Ovary (tissue), 9 donors: Measurements from ENCODE around the gene MYB. TPM values are rescaled to one million over a fixed set of nuclear protein-coding genes. Genes with fewer than 3 reads are reported as not detected.

Experiments
- DNase-seq, 5 donors: peaks; one replicate each; pipeline ENCODE4 v3.0.0-alpha.2; 2019 to 2020
- H3K27ac ChIP-seq, 2 donors: fragments of 200-600 bp; one replicate each; pipeline versions ENCODE4 v1.5.1 to v1.8.0; 2019 to 2022
- H3K27me3 ChIP-seq: fragments of 200-600 bp; one replicate; pipeline ENCODE4 v1.8.0; 2022
- H3K36me3 ChIP-seq: fragments of 200-600 bp; sonication (generic); one replicate; pipeline ENCODE4 v1.5.1; 2019
- H3K4me1 ChIP-seq: one replicate; pipeline ENCODE4 v1.8.1; 2013; ENCODE audit warnings: mild to moderate bottlenecking, moderate library complexity; ENCODE audit not compliant: insufficient read depth
- H3K4me3 ChIP-seq: fragments of 200-600 bp; sonication (generic); one replicate; pipeline ENCODE4 v1.5.1; 2017
- H3K9me3 ChIP-seq, 2 donors: fragments of 200-600 bp in 1 of 2; sonication (generic) in 1 of 2; one replicate each; pipeline versions ENCODE4 v1.5.1 to v1.8.1; 2013 to 2019; ENCODE audit warnings: mild to moderate bottlenecking in 1 of 2, moderate library complexity in 1 of 2
- CTCF ChIP-seq, 3 donors: fragments of 450-650 bp in 2 of 3; fragments of 200-600 bp in 1 of 3; IDR thresholded peaks; one replicate each; pipeline versions ENCODE4 v1.5.1 to v1.8.0; 2016 to 2022; ENCODE audit warnings: antibody characterized with exemption in 3 of 3, mild to moderate bottlenecking in 1 of 3
- EP300 ChIP-seq: sonication (generic); formaldehyde crosslinking; IDR thresholded peaks from one replicate; pipeline ENCODE4 v1.6.1; 2017; ENCODE audit warnings: antibody characterized with exemption
- POLR2A ChIP-seq: fragments of 450-650 bp; IDR thresholded peaks from one replicate; pipeline ENCODE4 v1.6.1; 2017; ENCODE audit warnings: antibody characterized with exemption, mild to moderate bottlenecking, moderate library complexity
- WGBS, 3 donors: extraction: QIAGEN DNeasy Blood & Tissue Kit in 1 of 3; methylation state at CpG; one replicate each; pipeline versions ENCODE4 v1.1.5 to v1.1.7; 2013 to 2017; 5-methylcytosine and 5-hydroxymethylcytosine counted together
- intact Hi-C, 4 donors: fragments of 100-400 bp; cut with DNase I; formaldehyde crosslinking; loops; one replicate each; pipeline versions ENCODE4 v1.11.0 to v1.15.1; 2022 to 2023
- polyA plus RNA-seq, 2 donors: library from polyadenylated mRNA; stranded (reverse); fragments of 200-250 nt in 1 of 2; fragments of 350-450 nt in 1 of 2; fragmentation: Illumina TruSeq in 1 of 2; extraction: RNeasy Lipid Tissue Mini Kit (QIAGEN cat#74804) in 1 of 2; gene quantifications; one replicate each; pipeline ENCODE4 v1.2.3, GENCODE V29; 2013 to 2014
- total RNA-seq, 7 donors: library from RNA; depleted of rRNA in 2 of 7; stranded (reverse); fragments of >200 nt in 2 of 7; fragmentation: NEBNext Ultra II Directional in 3 of 7; extraction: Animal tissue kit (Norgen Biotek cat#: 25700) in 3 of 7; gene quantifications; one replicate each; pipeline versions ENCODE4 v1.1.0 to v1.2.4, GENCODE V29; 2016 to 2023
- donor health status: DM: no; HTN: no; CAD: no; lungs with moderate emphysema.
- donor health status: DM: no; HTN: no; CAD: no.
- donor health status: Bipolar disorder and iron deficiency.
- donor health status: DM: yes; HTN: yes; CAD: no.
- donor health status: DM: no; HTN: no; CAD: no.
- donor health status: DM: yes; HTN: yes; CAD: no.

Gene MYB
- total and polyA plus RNA-seq, 9 donors, result 0.07 to 7.0 (median 1.0) TPM; not detected in 2

DNA sequence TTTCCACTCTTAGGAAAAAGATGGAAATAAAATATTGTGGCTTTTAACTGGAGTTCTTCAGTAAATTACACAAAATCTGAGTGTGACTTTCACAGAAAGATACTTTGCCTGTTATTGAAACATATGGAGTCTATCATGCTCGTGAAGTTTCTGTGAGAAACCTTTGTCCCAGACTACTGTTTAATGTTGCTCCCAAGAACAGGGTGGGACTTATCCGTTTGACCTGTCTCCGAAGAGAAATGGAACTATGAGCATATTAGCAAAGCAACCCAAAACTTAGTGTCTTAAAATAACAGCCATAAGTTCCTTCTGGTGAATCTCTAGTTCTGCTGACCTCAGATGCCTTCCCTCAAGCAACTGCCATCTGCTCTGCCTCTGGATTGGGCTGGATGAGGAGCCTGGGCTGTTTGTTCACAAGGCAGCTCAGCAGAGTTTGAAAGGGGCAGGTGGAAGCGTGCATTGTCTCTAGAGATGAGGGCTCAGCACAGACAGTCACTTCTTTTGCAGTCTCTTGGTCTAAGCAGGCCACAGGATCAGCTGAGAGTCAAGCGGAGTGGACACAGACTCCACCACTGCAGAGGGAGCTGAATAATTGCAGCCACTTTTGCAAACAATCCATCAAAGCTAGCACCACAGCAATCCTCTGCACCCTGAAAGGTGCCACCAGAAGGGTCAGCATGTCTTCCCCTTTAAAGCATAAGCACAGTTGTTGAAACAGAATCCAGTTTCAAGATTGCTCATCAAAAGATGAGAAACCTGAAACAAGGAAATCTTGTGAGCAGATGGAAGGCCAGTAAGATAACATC, 52.8 kb downstream of the MYB start:
- H3K27ac ChIP-seq, result no peak overlapping the region
- H3K27me3 ChIP-seq, result no peaks in the 10 kb centered on the region
- intact Hi-C loops, result no loop called here
- H3K9me3 ChIP-seq, result peaks cover 0 to 4% of the 10 kb centered on the region in 2 donors
- no peak for TF ChIP-seq EP300
- no peak for TF ChIP-seq POLR2A
- no peak for TF ChIP-seq CTCF (IDR thresholded peaks at IDR 0.05)
- 31 to 33% (median 32%) methylated on average over 5 of the region's 5 CpGs for WGBS, 3 donors
- H3K36me3 ChIP-seq, result no peaks in the 10 kb centered on the region
- H3K4me3 ChIP-seq, result no peak overlapping the region
- no peak for DNase-seq
- H3K4me1 ChIP-seq, result no peaks in the 10 kb centered on the region

- no peak for DNase-seq
- WGBS, 3 donors, result 38 to 50% (median 44%) methylated on average over 1 of the region's 1 CpG
- H3K27me3 ChIP-seq, result no peaks in the 10 kb centered on the region
- no peaks in the 10 kb centered on the region for H3K9me3 ChIP-seq
- H3K4me3 ChIP-seq, result no peak overlapping the region
- no peak overlapping the region for H3K27ac ChIP-seq
- no peaks in the 10 kb centered on the region for H3K4me1 ChIP-seq
- no peaks in the 10 kb centered on the region for H3K36me3 ChIP-seq
- no peak for TF ChIP-seq EP300
- TF ChIP-seq CTCF (IDR thresholded peaks at IDR 0.05), result no peak
- no peak for TF ChIP-seq POLR2A
- intact Hi-C loops, result no loop called here
Measured at GRCh38 chr6:135234492-135234780, 53.3 kb downstream of the MYB start.

GRCh38 chr6:135235716-135236115, 54.6 kb downstream of the MYB start:
- no peak for DNase-seq
- TF ChIP-seq EP300 (no peak), CTCF (IDR thresholded peaks at IDR 0.05) (no peak), POLR2A (no peak)
- intact Hi-C loops, result no loop called here
- no peak overlapping the region for H3K27ac ChIP-seq
- no peaks in the 10 kb centered on the region for H3K9me3 ChIP-seq
- H3K27me3 ChIP-seq, result no peaks in the 10 kb centered on the region
- 65 to 82% (median 68%) methylated on average over 5 of the region's 5 CpGs for WGBS, 3 donors
- H3K4me1 ChIP-seq, result no peaks in the 10 kb centered on the region
- H3K36me3 ChIP-seq, result no peaks in the 10 kb centered on the region
- H3K4me3 ChIP-seq, result no peak overlapping the region

DNA sequence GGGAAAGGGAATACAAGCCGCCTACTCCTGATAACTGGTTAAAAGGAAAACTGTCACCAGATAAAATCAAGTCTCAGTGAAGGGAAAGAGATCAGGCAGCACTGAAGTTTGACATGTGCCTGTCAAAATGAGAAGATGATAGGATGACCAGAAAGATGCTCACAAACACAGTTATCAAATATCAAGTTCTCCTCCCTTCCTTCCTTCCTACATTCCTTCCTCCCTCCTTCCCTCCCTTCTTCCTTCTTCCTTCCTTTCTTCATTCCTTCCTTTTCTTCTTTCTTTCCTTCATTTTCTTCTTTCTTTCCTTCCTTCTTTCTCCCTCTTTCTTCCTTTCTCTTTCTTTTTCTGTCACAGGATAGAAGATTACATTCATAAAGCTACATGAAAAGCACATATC, 55.2 kb downstream of the MYB start:
- H3K9me3 ChIP-seq, result no peaks in the 10 kb centered on the region
- H3K4me3 ChIP-seq, result no peak overlapping the region
- H3K4me1 ChIP-seq, result no peaks in the 10 kb centered on the region
- intact Hi-C loops, result no loop called here
- H3K27me3 ChIP-seq, result no peaks in the 10 kb centered on the region
- DNase-seq, result no peak
- H3K27ac ChIP-seq, result no peak overlapping the region
- WGBS, 3 donors, result 89 to 93% (median 92%) methylated on average over 1 of the region's 1 CpG
- no peak for TF ChIP-seq CTCF (IDR thresholded peaks at IDR 0.05)
- TF ChIP-seq EP300, result no peak
- TF ChIP-seq POLR2A, result no peak
- no peaks in the 10 kb centered on the region for H3K36me3 ChIP-seq
